Epithelial cell of proximal tubule (primary cell): Measurements from ENCODE around the gene LYST. TPM values are rescaled to one million over a fixed set of nuclear protein-coding genes. Genes with fewer than 3 reads are reported as not detected.
"Not testable (repeated sequence)": the region's sequence is repeated elsewhere in the genome, so short reads cannot be mapped to it uniquely, and the experiment has no call there.

Experiments
- DNase-seq: peaks from one replicate; pipeline ENCODE4 v3.0.0-alpha.2; 2011; ENCODE audit warnings: low read depth
- H3K4me3 ChIP-seq: 2 replicates; pipeline ENCODE4 v1.5.1; 2011; ENCODE audit warnings: low read depth, mild to moderate bottlenecking, low read length
- CTCF ChIP-seq: conservative IDR thresholded peaks from 2 replicates; pipeline ENCODE4 v1.5.1; 2012; ENCODE audit warnings: low read depth, mild to moderate bottlenecking, low read length
- total RNA-seq: library from RNA; depleted of rRNA; stranded (reverse); fragments of >200 nt; gene quantifications from 2 replicates; pipeline ENCODE4 v1.2.3, GENCODE V29; 2015

Gene LYST
- total RNA-seq, 1 donor from 2014 or later, result 10.3 TPM

GRCh38 chr1:235799264-235799663, 67.4 kb downstream of the LYST start:
- no peak for TF ChIP-seq CTCF
- no peak overlapping the region for H3K4me3 ChIP-seq
- no peak for DNase-seq

- H3K4me3 ChIP-seq, result no peak overlapping the region
- DNase-seq, result no peak
- no peak for TF ChIP-seq CTCF
Measured at GRCh38 chr1:235791532-235792060, 75.1 kb downstream of the LYST start.

DNA sequence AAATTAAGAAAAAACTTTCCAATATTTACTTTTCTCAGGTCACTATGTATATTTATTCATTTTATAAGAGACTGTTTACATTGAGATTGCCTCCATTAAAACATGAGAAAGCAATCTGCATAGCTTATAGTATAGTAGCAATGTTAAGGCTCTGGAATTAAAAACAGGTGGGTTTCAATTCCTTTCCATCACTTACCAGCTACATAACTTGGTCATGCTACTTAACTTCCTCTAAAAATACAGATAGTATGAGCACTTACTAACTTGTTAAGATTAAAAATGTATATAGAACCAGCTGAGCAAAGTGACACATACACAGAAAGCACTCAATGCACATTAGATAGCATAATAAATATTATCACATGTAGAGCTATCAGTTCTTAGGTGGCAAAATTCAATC, 76.6 kb downstream of the LYST start:
- no peak for TF ChIP-seq CTCF
- no peak for DNase-seq
- no peak overlapping the region for H3K4me3 ChIP-seq

DNA sequence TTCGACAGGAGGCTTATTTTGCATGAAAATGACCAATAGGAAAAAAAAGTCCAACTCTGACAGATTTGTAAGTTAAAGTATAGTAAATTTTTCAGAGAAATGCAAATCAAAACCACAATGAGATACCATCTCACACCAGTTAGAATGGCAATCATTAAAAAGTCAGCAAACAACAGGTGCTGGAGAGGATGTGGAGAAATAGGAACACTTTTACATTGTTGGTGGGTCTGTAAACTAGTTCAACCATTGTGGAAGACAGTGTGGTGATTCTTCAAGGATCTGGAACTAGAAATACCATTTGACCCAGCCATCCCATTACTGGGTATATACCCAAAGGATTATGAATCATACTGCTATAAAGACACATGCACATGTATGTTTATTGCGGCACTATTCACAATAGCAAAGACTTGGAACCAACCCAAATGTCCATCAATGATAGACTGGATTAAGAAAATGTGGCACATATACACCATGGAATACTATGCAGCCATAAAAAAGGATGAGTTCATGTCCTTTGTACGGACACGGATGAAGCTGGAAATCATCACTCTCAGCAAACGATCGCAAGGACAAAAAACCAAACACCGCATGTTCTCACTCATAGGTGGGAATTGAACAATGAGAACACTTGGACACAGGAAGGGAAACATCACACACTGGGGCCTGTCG, 80.3 kb downstream of the LYST start:
- DNase-seq, H3K4me3 ChIP-seq: not testable (repeated sequence)

DNA sequence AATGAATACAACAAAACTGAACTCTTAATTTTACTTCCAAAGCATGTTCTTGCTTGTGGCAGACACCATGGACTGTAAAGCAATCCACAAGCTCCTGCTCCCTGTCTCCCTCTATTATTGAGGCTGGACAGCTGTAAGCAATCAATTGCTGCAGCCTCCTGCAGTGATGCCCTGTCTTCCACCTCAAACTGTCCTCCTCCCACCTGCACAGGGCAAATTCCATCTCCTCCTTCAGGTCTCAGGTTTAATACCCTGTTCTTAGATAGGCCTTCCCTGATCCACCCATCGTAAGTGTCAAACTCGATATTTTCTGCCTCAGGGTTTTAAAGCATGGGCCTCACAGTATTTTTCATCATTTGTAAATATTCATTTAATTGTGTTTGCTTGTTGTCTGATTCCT, 81.8 kb downstream of the LYST start:
- TF ChIP-seq CTCF, result no peak
- no peak for DNase-seq
- H3K4me3 ChIP-seq, result no peak overlapping the region

- TF ChIP-seq CTCF, result peak; percentile 51
- no peak overlapping the region for H3K4me3 ChIP-seq
- no peak for DNase-seq
Measured at GRCh38 chr1:235783148-235783776, 83.4 kb downstream of the LYST start.

GRCh38 chr1:235782601-235783000, 84.1 kb downstream of the LYST start:
- DNase-seq, result no peak
- TF ChIP-seq CTCF, result no peak
- no peak overlapping the region for H3K4me3 ChIP-seq
